Fibroblast of the aortic adventitia (primary cell): ENCODE results near the gene SMPD3. TPM values are rescaled to one million over a fixed set of nuclear protein-coding genes. Genes with fewer than 3 reads are reported as not detected.

Experiments used
- DNase-seq: peaks from one replicate; pipeline ENCODE4 v3.0.0-alpha.2; 2010; ENCODE audit warnings: low read depth
- H3K4me3 ChIP-seq: 2 replicates; pipeline ENCODE4 v1.5.1; 2011; ENCODE audit warnings: low read depth, mild to moderate bottlenecking, control low read depth, low read length, moderate library complexity
- total RNA-seq: library from RNA; depleted of rRNA; stranded (reverse); fragments of >200 nt; gene quantifications from 2 replicates; pipeline ENCODE4 v1.2.3, GENCODE V29; 2012; ENCODE audit warnings: low replicate concordance
- TF ChIP-seq, protein P1 (sequence below): IDR thresholded peaks from 2 replicates; pipeline ENCODE4 v1.5.1; 2011; ENCODE audit warnings: mild to moderate bottlenecking, low read length, control low read depth, inconsistent platforms; ENCODE audit not compliant: insufficient read depth

The SMPD3 gene
- total RNA-seq, 1 donor, result not detected

- DNase-seq, result no peak
Measured at GRCh38 chr16:68452176-68452575, 3.9 kb upstream of the SMPD3 start.

DNA sequence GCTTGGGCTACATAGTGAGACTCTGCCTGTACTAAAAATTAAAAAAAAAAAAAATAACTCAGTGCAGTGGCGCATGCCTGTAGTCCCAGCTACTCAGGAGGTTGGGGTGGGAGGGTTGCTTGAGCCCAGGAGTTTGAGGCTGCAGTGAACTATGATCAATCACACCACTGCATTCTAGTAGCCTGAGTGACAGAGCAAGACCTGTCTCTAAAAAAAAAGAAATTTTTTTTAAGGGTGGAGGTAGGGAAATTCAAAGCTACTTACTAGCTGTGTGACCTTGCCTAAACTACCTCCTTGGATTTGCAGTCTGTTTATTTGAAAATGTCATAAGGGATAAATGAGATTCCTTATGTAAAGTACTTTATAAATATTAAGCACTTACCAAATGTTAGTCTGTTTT is 3.4 kb upstream of the SMPD3 start:
- DNase-seq, result no peak
- no peak overlapping the region for H3K4me3 ChIP-seq
- TF ChIP-seq, protein P1, sequence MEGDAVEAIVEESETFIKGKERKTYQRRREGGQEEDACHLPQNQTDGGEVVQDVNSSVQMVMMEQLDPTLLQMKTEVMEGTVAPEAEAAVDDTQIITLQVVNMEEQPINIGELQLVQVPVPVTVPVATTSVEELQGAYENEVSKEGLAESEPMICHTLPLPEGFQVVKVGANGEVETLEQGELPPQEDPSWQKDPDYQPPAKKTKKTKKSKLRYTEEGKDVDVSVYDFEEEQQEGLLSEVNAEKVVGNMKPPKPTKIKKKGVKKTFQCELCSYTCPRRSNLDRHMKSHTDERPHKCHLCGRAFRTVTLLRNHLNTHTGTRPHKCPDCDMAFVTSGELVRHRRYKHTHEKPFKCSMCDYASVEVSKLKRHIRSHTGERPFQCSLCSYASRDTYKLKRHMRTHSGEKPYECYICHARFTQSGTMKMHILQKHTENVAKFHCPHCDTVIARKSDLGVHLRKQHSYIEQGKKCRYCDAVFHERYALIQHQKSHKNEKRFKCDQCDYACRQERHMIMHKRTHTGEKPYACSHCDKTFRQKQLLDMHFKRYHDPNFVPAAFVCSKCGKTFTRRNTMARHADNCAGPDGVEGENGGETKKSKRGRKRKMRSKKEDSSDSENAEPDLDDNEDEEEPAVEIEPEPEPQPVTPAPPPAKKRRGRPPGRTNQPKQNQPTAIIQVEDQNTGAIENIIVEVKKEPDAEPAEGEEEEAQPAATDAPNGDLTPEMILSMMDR, result no peak

More at GRCh38 chr16:68452176-68452575, 3.9 kb upstream of the SMPD3 start:
- TF ChIP-seq, protein P1, result no peak
- H3K4me3 ChIP-seq, result no peak overlapping the region

DNA sequence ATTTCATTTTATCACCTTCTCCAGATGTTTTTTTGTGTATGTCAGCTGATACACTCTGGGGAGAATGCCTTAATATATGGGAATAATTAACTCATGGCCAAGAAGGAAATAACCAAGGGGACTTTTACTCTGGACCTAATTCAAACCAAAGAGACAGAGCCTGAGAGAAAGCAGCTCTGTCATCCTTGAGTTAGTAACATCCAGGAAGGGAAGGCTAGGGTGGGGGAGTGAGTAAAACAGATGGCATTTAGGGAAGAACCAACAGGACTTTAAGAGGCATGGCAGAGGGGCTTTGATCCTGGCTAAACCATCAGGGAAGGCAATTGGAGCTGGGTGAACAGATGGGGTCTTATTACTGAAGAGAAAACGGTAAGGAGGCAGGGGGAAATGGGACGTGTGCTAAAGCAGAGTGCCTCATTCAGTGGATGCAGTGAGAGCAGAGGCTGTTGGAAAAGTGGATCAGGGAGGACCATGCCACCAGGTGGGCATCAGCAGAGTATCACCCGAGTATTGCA is 2.5 kb upstream of the SMPD3 start:
- no peak overlapping the region for H3K4me3 ChIP-seq
- TF ChIP-seq, protein P1, result no peak
- no peak for DNase-seq

DNA sequence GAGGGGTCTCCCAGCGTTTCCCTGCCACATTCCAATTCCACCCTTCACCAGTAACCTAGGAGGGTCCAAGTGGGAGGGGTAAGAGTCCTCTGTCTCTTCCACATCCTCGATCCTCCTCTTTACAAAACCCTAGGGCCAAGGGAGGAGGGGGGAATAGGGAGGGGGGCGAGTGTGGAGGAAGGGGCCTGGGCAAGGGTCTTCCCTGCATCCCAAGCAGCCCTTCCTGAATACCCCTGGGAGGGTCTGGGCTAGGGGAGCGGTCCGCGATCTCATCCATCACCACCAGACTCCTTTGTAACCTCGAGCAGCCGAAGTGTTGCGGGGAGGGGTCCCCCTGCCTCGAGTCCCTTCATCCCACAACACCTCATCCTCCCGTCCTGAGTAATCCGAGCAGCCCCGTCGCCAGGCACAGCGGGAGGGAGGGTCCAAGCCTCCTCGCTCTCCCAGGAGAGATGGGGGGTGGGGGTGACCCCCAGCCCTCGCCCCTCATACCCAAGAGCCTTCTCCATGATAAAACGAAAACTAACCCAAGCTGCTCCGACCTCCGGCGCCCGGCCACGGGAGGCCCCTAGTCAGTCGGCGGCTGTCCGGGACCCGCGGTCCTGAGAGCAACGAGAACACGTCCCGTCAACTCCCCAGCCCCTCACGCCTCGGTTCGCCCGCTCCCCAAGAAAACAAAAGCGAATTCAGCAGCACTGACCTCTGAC is 502 bp downstream of the SMPD3 start:
- TF ChIP-seq, protein P1, result no peak
- H3K4me3 ChIP-seq, result peak overlapping the region; percentile 57
- no peak for DNase-seq

- TF ChIP-seq, protein P1, result no peak
- no peak overlapping the region for H3K4me3 ChIP-seq
- no peak for DNase-seq
Measured at GRCh38 chr16:68446681-68447652, 1.3 kb downstream of the SMPD3 start.

GRCh38 chr16:68445458-68445857 is 2.9 kb downstream of the SMPD3 start:
- no peak overlapping the region for H3K4me3 ChIP-seq
- TF ChIP-seq, protein P1, result no peak
- DNase-seq, result no peak
